Activated CD8-positive, alpha-beta memory T cell treated with anti-CD3 and anti-CD28 coated beads for 48 hours (primary cell): Measurements from ENCODE around the gene TPRA1.

ENCODE experiments used
- DNase-seq, 3 experiments: peaks; one replicate each; pipeline ENCODE4 v3.0.0-alpha.2; 2020; ENCODE audit warnings: low read depth in 2 of 3, low spot score in 2 of 3

The TPRA1 gene

GRCh38 chr3:127593178-127593577 lies 2.6 kb upstream of the TPRA1 start:
- no peak for DNase-seq

GRCh38 chr3:127590282-127590592 lies 296 bp downstream of the TPRA1 start:
- peak in 1 of 3 experiments; percentile 15 for DNase-seq

- peak in 1 of 3 experiments; percentile 15 for DNase-seq
Observed at GRCh38 chr3:127589600-127590281, 792 bp downstream of the TPRA1 start.

GRCh38 chr3:127588806-127589577 lies 1.5 kb downstream of the TPRA1 start:
- no peak for DNase-seq

GRCh38 chr3:127587876-127588275 lies 2.7 kb downstream of the TPRA1 start:
- no peak for DNase-seq

GRCh38 chr3:127585813-127586413 lies 4.6 kb downstream of the TPRA1 start:
- no peak for DNase-seq

GRCh38 chr3:127585163-127585812 lies 5.2 kb downstream of the TPRA1 start:
- no peak for DNase-seq

- no peak for DNase-seq
Observed at GRCh38 chr3:127584734-127585133, 5.8 kb downstream of the TPRA1 start.

- DNase-seq: no peak
Observed at GRCh38 chr3:127580327-127581060, 10.0 kb downstream of the TPRA1 start.

GRCh38 chr3:127578802-127579201 lies 11.7 kb downstream of the TPRA1 start:
- DNase-seq: no peak

- DNase-seq: no peak
Observed at GRCh38 chr3:127578168-127578567, 12.4 kb downstream of the TPRA1 start.

- no peak for DNase-seq
Observed at GRCh38 chr3:127577448-127577847, 13.1 kb downstream of the TPRA1 start.

- DNase-seq: peak; percentile 66 to 82 (median 71)
Observed at GRCh38 chr3:127574880-127575878, 15.4 kb downstream of the TPRA1 start.

GRCh38 chr3:127573912-127574311 lies 16.6 kb downstream of the TPRA1 start:
- DNase-seq: no peak

GRCh38 chr3:127573401-127573800 lies 17.1 kb downstream of the TPRA1 start:
- no peak for DNase-seq

- no peak for DNase-seq
Observed at GRCh38 chr3:127572735-127573134, 17.8 kb downstream of the TPRA1 start.

GRCh38 chr3:127572186-127572585 lies 18.3 kb downstream of the TPRA1 start:
- no peak for DNase-seq

GRCh38 chr3:127570520-127570919 lies 20.0 kb downstream of the TPRA1 start:
- DNase-seq: no peak

GRCh38 chr3:127569160-127569559 lies 21.4 kb downstream of the TPRA1 start:
- DNase-seq: no peak

GRCh38 chr3:127568586-127568985 lies 21.9 kb downstream of the TPRA1 start:
- no peak for DNase-seq
